HCT116 (cell line): ENCODE data around the gene MALT1.

ENCODE experiments used
- CEBPB ChIP-seq: IDR thresholded peaks from 2 replicates; pipeline ENCODE4 v1.6.1; 2012; ENCODE audit warnings: low read depth
- CTCF ChIP-seq, 3 experiments: fragments of 200-600 bp in 1 of 3; sonication (generic) in 1 of 3; IDR thresholded peaks in 2 of 3; conservative IDR thresholded peaks in 1 of 3; 2 replicates each; pipeline ENCODE4 v1.5.1; 2012 to 2017; ENCODE audit warnings: low read depth in 2 of 3, low read length in 2 of 3, antibody characterized with exemption in 1 of 3, borderline replicate concordance in 1 of 3, control low read depth in 1 of 3, mild to moderate bottlenecking in 1 of 3, mixed read lengths in 1 of 3, mixed run types in 1 of 3, moderate library complexity in 1 of 3; ENCODE audit not compliant: insufficient read depth in 1 of 3
- EGR1 ChIP-seq: IDR thresholded peaks from 2 replicates; pipeline ENCODE4 v1.6.1; 2012; ENCODE audit warnings: low read depth
- EZH2 ChIP-seq: fragments of 200-600 bp; sonication (generic); IDR thresholded peaks from 2 replicates; pipeline ENCODE4 v1.6.1; 2017; ENCODE audit warnings: antibody characterized with exemption, mixed run types
- EZH2phosphoT487 ChIP-seq: fragments of 200-600 bp; IDR thresholded peaks from 2 replicates; pipeline ENCODE4 v1.6.1; 2018; ENCODE audit warnings: antibody characterized with exemption, borderline replicate concordance
- POLR2A ChIP-seq: IDR thresholded peaks from 2 replicates; pipeline ENCODE4 v1.7.0; 2011; ENCODE audit warnings: borderline replicate concordance; ENCODE audit not compliant: insufficient read depth, insufficient read length; ENCODE audit errors: extremely low read depth
- POLR2AphosphoS5 ChIP-seq: IDR thresholded peaks from 2 replicates; pipeline ENCODE4 v1.6.1; 2011; ENCODE audit warnings: mild to moderate bottlenecking, low read depth, low read length, moderate library complexity
- RAD21 ChIP-seq: IDR thresholded peaks from 2 replicates; pipeline ENCODE4 v1.6.1; 2012; ENCODE audit warnings: low read depth, mild to moderate bottlenecking
- REST ChIP-seq: IDR thresholded peaks from 2 replicates; pipeline ENCODE4 v1.6.1; 2012; ENCODE audit warnings: low read depth
- SP1 ChIP-seq: IDR thresholded peaks from 2 replicates; pipeline ENCODE4 v1.6.1; 2012; ENCODE audit warnings: low read depth
- TCF7L2 ChIP-seq: IDR thresholded peaks from 2 replicates; pipeline ENCODE4 v1.7.0; 2011; ENCODE audit warnings: borderline replicate concordance, inconsistent platforms; ENCODE audit not compliant: insufficient read depth, insufficient read length; ENCODE audit errors: extremely low read depth
- YY1 ChIP-seq: IDR thresholded peaks from 2 replicates; pipeline ENCODE4 v1.6.1; 2011; ENCODE audit warnings: low read length, low read depth, moderate library complexity, mild to moderate bottlenecking; ENCODE audit not compliant: insufficient replicate concordance; ENCODE audit errors: extremely low read depth
- ZFX ChIP-seq: fragments of 450-650 bp; IDR thresholded peaks from 2 replicates; pipeline ENCODE4 v1.6.1; 2017
- TF ChIP-seq, protein P1 (sequence below): IDR thresholded peaks from 2 replicates; pipeline ENCODE4 v1.6.1; 2012

- TF ChIP-seq CTCF (IDR thresholded peaks at IDR 0.05 in 2 of 3, conservative IDR thresholded peaks at IDR 0.05 in 1 of 3; ENCODE audit: borderline replicate concordance in 1 of 3, insufficient read depth in 1 of 3, low read depth in 2 of 3, low read length in 2 of 3) (no peak), ZFX (no peak), POLR2AphosphoS5 (no peak), EZH2phosphoT487 (no peak), REST (no peak), RAD21 (no peak), POLR2A (no peak), YY1 (no peak), EZH2 (no peak), SP1 (no peak), EGR1 (no peak), TCF7L2 (no peak), CEBPB (no peak)
- TF ChIP-seq, protein P1, sequence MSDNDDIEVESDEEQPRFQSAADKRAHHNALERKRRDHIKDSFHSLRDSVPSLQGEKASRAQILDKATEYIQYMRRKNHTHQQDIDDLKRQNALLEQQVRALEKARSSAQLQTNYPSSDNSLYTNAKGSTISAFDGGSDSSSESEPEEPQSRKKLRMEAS: no peak
Measured at GRCh38 chr18:58787536-58788149, 116.4 kb downstream of the MALT1 start.
